Stimulated activated CD4-positive, alpha-beta T cell treated with anti-CD3 and anti-CD28 coated beads, Interleukin-12 subunit alpha, Interleukin-12 subunit beta, amount 100 ng/mL, for 24 hours (primary cell): Measurements from ENCODE around the gene OR51T1.

ENCODE experiments used
- DNase-seq, 2 experiments: peaks; one replicate each; pipeline ENCODE4 v3.0.0-alpha.2; 2020; ENCODE audit warnings: low read depth in 2 of 2

The OR51T1 gene

GRCh38 chr11:4926608-4927007, 44.9 kb downstream of the OR51T1 start:
- DNase-seq: no peak
